WTC11 (cell line): ENCODE data around the gene MAP7D1. TPM values are rescaled to one million over a fixed set of nuclear protein-coding genes. Genes with fewer than 3 reads are reported as not detected.
A peak's percentile ranks its signal among the peaks of the same experiment; 100 is the strongest.

Experiments
- ATAC-seq: fragments of 200-7000 bp; cut with Tn5 transposase; 2 replicates; pipeline ENCODE4 v1.10.0; 2021; ENCODE audit warnings: mild to moderate bottlenecking, moderate library complexity
- CTCF ChIA-PET: fragments of 300-600 bp; sonication (Branson Sonifier 250); formaldehyde crosslinking; loops from one replicate; lab custom pipeline; 2021; ENCODE audit warnings: antibody characterized with exemption; lab: Charles Lee
- POLR2A ChIA-PET: fragments of 350-600 bp; sonication (Branson Sonifier 250); formaldehyde crosslinking; loops from one replicate; lab custom pipeline; 2021; ENCODE audit warnings: antibody characterized with exemption; lab: Charles Lee
- DNase-seq: peaks from one replicate; pipeline ENCODE4 v3.0.0; 2021; ENCODE audit warnings: low spot score
- H3K27ac Mint-ChIP-seq: 2 replicates; pipeline ENCODE4 v1.8.0; 2021; ENCODE audit warnings: mixed read lengths
- H3K27me3 Mint-ChIP-seq: 2 replicates; pipeline ENCODE4 v1.8.0; 2021; ENCODE audit warnings: low read depth, mild to moderate bottlenecking, moderate library complexity, mixed read lengths
- H3K36me3 Mint-ChIP-seq: 2 replicates; pipeline ENCODE4 v1.8.0; 2021; ENCODE audit warnings: mixed read lengths
- H3K4me1 Mint-ChIP-seq: 2 replicates; pipeline ENCODE4 v1.8.0; 2022; ENCODE audit warnings: mixed read lengths
- H3K4me3 Mint-ChIP-seq: 2 replicates; pipeline ENCODE4 v1.8.0; 2021; ENCODE audit warnings: mild to moderate bottlenecking, moderate library complexity, mixed read lengths
- H3K9me3 Mint-ChIP-seq: 2 replicates; pipeline ENCODE4 v1.8.0; 2021; ENCODE audit warnings: mixed read lengths
- CREB1 ChIP-seq: sonication (generic); formaldehyde crosslinking; IDR thresholded peaks from 2 replicates; pipeline ENCODE4 v1.8.0; 2023; ENCODE audit warnings: mild to moderate bottlenecking, missing genetic modification reagents
- ERG ChIP-seq: fragments of 250-450 bp; sonication (Bioruptor Pico); IDR thresholded peaks from 2 replicates; pipeline ENCODE4 v1.8.0; 2021; ENCODE audit warnings: mild to moderate bottlenecking
- FOXJ3 ChIP-seq: sonication (generic); formaldehyde crosslinking; IDR thresholded peaks from 2 replicates; pipeline ENCODE4 v1.9.0; 2021; ENCODE audit warnings: missing genetic modification reagents, mild to moderate bottlenecking, borderline replicate concordance
- MAX ChIP-seq: sonication (generic); formaldehyde crosslinking; IDR thresholded peaks from 2 replicates; pipeline ENCODE4 v1.8.0; 2022; ENCODE audit warnings: mild to moderate bottlenecking, missing genetic modification reagents
- MXD4 ChIP-seq: fragments of 250-450 bp; sonication (Bioruptor Pico); IDR thresholded peaks from 2 replicates; pipeline ENCODE4 v1.8.0; 2021; ENCODE audit warnings: mild to moderate bottlenecking, moderate library complexity, borderline replicate concordance
- NFE2L1 ChIP-seq: sonication (generic); formaldehyde crosslinking; IDR thresholded peaks from 2 replicates; pipeline ENCODE4 v1.8.1; 2023; ENCODE audit warnings: missing genetic modification reagents
- NR3C1 ChIP-seq: sonication (generic); formaldehyde crosslinking; conservative IDR thresholded peaks from 2 replicates; pipeline ENCODE4 v1.8.1; 2023; ENCODE audit warnings: low read depth, mild to moderate bottlenecking, missing genetic modification reagents
- OVOL2 ChIP-seq: fragments of 250-450 bp; sonication (Bioruptor Pico); IDR thresholded peaks from 2 replicates; pipeline ENCODE4 v1.9.0; 2021; ENCODE audit warnings: mild to moderate bottlenecking, borderline replicate concordance
- RORB ChIP-seq: fragments of 250-450 bp; sonication (Bioruptor Pico); IDR thresholded peaks from 2 replicates; pipeline ENCODE4 v1.9.0; 2021; ENCODE audit warnings: mild to moderate bottlenecking
- SP1 ChIP-seq: sonication (generic); formaldehyde crosslinking; conservative IDR thresholded peaks from 2 replicates; pipeline ENCODE4 v1.8.1; 2022; ENCODE audit warnings: missing genetic modification reagents
- TEAD1 ChIP-seq: sonication (generic); formaldehyde crosslinking; IDR thresholded peaks from 2 replicates; pipeline ENCODE4 v1.8.0; 2022; ENCODE audit warnings: mild to moderate bottlenecking, missing genetic modification reagents
- ZNF512 ChIP-seq: sonication (generic); formaldehyde crosslinking; IDR thresholded peaks from 2 replicates; pipeline ENCODE4 v1.8.1; 2022; ENCODE audit warnings: missing genetic modification reagents, borderline replicate concordance
- total RNA-seq: library from RNA; stranded (reverse); gene quantifications from 3 replicates; pipeline ENCODE4 v1.2.3, GENCODE V29; 2021
- TF ChIP-seq, protein P1 (sequence below): sonication (generic); formaldehyde crosslinking; IDR thresholded peaks from 2 replicates; pipeline ENCODE4 v1.8.0; 2022; ENCODE audit warnings: mild to moderate bottlenecking, missing genetic modification reagents
- TF ChIP-seq, protein P2 (sequence below): sonication (generic); formaldehyde crosslinking; IDR thresholded peaks from 2 replicates; pipeline ENCODE4 v1.8.1; 2022; ENCODE audit warnings: mild to moderate bottlenecking, moderate library complexity, missing genetic modification reagents

Gene MAP7D1
- total RNA-seq, 1 experiment from 2014 or later: 88.7 TPM

GRCh38 chr1:36106269-36106668 lies 49.7 kb upstream of the MAP7D1 start:
- CTCF ChIA-PET: interaction anchor here (1.1 to 3.4 kb wide), 3 partner anchors 9 to 28 kb away, joined by 3 to 24 read pairs (median 10); no protein-coding TSS in a partner anchor
- H3K9me3 Mint-ChIP-seq: no peaks in the 10 kb centered on the region
- DNase-seq (no peak), ATAC-seq (no peak)
- no peaks in the 10 kb centered on the region for H3K36me3 Mint-ChIP-seq
- H3K27ac Mint-ChIP-seq: no peak overlapping the region
- H3K27me3 Mint-ChIP-seq: no peaks in the 10 kb centered on the region
- POLR2A ChIA-PET: interaction anchor here (1.9 kb wide), 1 partner anchor 28 kb away, joined by 5 read pairs; no protein-coding TSS in a partner anchor
- H3K4me3 Mint-ChIP-seq: no peak overlapping the region
- no peaks in the 10 kb centered on the region for H3K4me1 Mint-ChIP-seq
- TF ChIP-seq MAX (CRISPR knock-in tag) (no peak), CREB1 (CRISPR knock-in tag) (no peak), RORB (CRISPR knock-in tag) (no peak)
- TF ChIP-seq, all 79 proteins: peak for 0

DNA sequence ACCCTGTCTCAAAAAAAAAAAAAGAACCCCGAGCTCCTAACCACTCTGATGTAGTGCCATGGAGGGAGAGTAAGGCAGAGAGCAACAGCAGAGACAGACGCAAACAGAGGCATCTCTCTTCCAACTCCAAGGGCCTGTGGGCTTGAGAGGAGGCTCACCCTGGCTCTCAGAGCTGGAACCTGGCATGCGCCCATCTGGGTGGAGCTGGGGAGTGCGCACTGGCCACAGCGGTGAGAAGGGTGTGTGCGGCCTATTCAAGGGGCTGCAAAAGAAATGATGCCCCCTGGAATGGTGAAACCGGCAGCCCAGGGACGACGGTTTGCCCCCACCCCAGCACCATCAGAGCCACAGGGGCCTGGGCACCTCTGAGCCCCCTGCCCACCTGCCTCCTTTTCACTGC lies 48.6 kb upstream of the MAP7D1 start:
- no peaks in the 10 kb centered on the region for H3K9me3 Mint-ChIP-seq
- TF ChIP-seq TEAD1: no peak
- POLR2A ChIA-PET: interaction anchor here (0.7 kb wide), 1 partner anchor 62 kb away, joined by 5 read pairs; no protein-coding TSS in a partner anchor
- H3K27me3 Mint-ChIP-seq: no peaks in the 10 kb centered on the region
- no peak for ATAC-seq
- H3K27ac Mint-ChIP-seq: no peak overlapping the region
- CTCF ChIA-PET: interaction anchor here (0.7 to 3.4 kb wide), 4 partner anchors 8 to 42 kb away, joined by 3 to 24 read pairs (median 6); partner anchors contain the start of gene TRAPPC3
- H3K4me3 Mint-ChIP-seq: no peak overlapping the region
- no peaks in the 10 kb centered on the region for H3K4me1 Mint-ChIP-seq
- no peaks in the 10 kb centered on the region for H3K36me3 Mint-ChIP-seq
- no peak for DNase-seq

- no peak for TF ChIP-seq MXD4
- TF ChIP-seq, protein P1, sequence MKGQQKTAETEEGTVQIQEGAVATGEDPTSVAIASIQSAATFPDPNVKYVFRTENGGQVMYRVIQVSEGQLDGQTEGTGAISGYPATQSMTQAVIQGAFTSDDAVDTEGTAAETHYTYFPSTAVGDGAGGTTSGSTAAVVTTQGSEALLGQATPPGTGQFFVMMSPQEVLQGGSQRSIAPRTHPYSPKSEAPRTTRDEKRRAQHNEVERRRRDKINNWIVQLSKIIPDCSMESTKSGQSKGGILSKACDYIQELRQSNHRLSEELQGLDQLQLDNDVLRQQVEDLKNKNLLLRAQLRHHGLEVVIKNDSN: no peak
- H3K27ac Mint-ChIP-seq: no peak overlapping the region
- DNase-seq (no peak), ATAC-seq (no peak)
- H3K36me3 Mint-ChIP-seq: no peaks in the 10 kb centered on the region
- no peaks in the 10 kb centered on the region for H3K9me3 Mint-ChIP-seq
- no peaks in the 10 kb centered on the region for H3K4me1 Mint-ChIP-seq
- CTCF ChIA-PET: no interaction called here
- POLR2A ChIA-PET: no interaction called here
- no peak overlapping the region for H3K4me3 Mint-ChIP-seq
- no peaks in the 10 kb centered on the region for H3K27me3 Mint-ChIP-seq
Observed at GRCh38 chr1:36108314-36108713, 47.6 kb upstream of the MAP7D1 start.

- POLR2A ChIA-PET: no interaction called here
- no peaks in the 10 kb centered on the region for H3K36me3 Mint-ChIP-seq
- no peak for DNase-seq
- no peak for TF ChIP-seq OVOL2
- TF ChIP-seq, all 79 proteins: peak for 0
- CTCF ChIA-PET: interaction anchor here (0.6 to 2.0 kb wide), 3 partner anchors 10 to 26 kb away, joined by 4 to 10 read pairs (median 4); no protein-coding TSS in a partner anchor
- Mint-ChIP-seq H3K27ac (no peak overlapping the region), H3K4me1 (no peaks in the 10 kb centered on the region), H3K4me3 (no peak overlapping the region), H3K9me3 (no peaks in the 10 kb centered on the region), H3K27me3 (no peaks in the 10 kb centered on the region)
- peak; percentile 35 for ATAC-seq
Observed at GRCh38 chr1:36109041-36109679, 46.8 kb upstream of the MAP7D1 start.

DNA sequence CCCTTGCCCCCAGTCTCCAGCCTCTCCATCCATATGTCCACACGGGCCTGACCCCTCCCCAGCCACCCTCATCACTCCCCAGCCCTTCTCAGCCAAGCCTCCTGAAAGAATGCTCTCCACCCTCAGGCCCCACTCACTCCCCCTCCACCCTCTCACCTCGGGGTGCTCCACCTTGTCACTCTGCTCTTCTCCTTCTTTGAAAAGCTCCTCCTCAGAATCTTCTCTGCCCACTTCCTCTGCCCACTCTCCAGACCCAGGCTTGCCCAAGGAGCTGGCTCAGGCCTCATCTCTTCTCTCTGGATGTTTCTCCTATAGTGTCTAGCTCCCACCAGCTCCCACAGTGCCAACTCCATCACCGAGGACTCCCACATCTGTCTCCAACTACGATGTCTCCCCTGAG lies 44.8 kb upstream of the MAP7D1 start:
- ChIA-PET POLR2A (no interaction called here), CTCF (interaction anchor here (1.1 kb wide), 1 partner anchor 77 kb away, joined by 3 read pairs; no protein-coding TSS in a partner anchor)
- no peak for DNase-seq
- no peak for TF ChIP-seq ERG (CRISPR knock-in tag)
- TF ChIP-seq ZNF512 (CRISPR knock-in tag): no peak
- no peak for TF ChIP-seq NFE2L1 (CRISPR knock-in tag)
- no peak for TF ChIP-seq SP1 (CRISPR knock-in tag)
- TF ChIP-seq, protein P2, sequence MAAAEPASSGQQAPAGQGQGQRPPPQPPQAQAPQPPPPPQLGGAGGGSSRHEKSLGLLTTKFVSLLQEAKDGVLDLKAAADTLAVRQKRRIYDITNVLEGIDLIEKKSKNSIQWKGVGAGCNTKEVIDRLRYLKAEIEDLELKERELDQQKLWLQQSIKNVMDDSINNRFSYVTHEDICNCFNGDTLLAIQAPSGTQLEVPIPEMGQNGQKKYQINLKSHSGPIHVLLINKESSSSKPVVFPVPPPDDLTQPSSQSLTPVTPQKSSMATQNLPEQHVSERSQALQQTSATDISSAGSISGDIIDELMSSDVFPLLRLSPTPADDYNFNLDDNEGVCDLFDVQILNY (CRISPR knock-in tag): no peak
- no peak for TF ChIP-seq FOXJ3
- no peak for TF ChIP-seq NR3C1 (CRISPR knock-in tag)
- H3K27me3 Mint-ChIP-seq: no peaks in the 10 kb centered on the region
- no peak for ATAC-seq
- H3K36me3 Mint-ChIP-seq: no peaks in the 10 kb centered on the region
- no peak overlapping the region for H3K4me3 Mint-ChIP-seq
- H3K4me1 Mint-ChIP-seq: no peaks in the 10 kb centered on the region
- no peak overlapping the region; the same call in 1 of the 2 replicates for H3K27ac Mint-ChIP-seq
- H3K9me3 Mint-ChIP-seq: no peaks in the 10 kb centered on the region
